ENCODE measurements around the gene VPS35L.

VPS35L gene

DNA sequence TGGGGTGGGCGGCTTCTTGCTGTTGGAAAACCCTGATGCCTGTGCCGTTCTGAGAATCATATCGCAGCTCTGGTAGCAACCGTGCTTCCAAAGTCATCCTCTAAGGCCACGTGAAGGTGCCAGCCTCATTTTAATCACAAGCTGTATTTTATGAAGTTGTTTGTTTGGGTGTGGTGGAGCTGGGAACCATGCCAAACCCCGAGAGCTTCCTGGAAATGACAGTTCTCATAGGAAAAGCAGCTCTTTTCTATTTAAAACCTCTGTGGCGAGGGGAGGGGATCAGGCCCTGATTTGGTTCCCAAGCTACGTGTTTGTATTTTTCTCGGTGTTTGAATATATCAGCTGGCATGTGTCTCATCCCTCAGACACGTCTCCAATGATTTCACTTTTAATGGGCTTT, 140.8 kb downstream of the VPS35L start:
- H3K4me3 ChIP-seq (ENCODE audit: low read depth, low read length), result no peak overlapping the region
- no peak for TF ChIP-seq CTCF (IDR thresholded peaks at IDR 0.05; ENCODE audit: low read depth, low read length)

DNA sequence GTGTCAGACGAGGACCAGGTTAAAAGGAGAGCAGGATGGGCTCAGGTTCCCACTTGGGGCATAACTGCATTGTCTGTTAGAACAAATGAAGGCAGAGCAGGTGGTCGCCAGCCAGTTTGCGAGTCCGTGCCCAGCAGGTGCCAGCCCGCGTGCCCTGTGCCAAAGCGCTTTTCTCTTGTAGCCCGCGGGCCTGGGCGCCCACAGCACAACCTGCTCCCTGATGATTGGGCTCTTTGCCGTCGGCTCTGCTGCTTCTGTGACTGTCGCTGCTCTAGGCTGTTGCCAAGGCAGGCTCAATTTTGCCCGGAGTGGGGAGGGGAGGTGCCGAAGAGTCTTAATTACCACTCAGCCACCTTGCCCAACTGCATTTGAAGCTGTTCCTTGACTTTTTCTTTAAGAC, 141.5 kb downstream of the VPS35L start:
- no peak overlapping the region for H3K4me3 ChIP-seq (ENCODE audit: low read depth, low read length)
- TF ChIP-seq CTCF (IDR thresholded peaks at IDR 0.05; ENCODE audit: low read depth, low read length), result no peak

DNA sequence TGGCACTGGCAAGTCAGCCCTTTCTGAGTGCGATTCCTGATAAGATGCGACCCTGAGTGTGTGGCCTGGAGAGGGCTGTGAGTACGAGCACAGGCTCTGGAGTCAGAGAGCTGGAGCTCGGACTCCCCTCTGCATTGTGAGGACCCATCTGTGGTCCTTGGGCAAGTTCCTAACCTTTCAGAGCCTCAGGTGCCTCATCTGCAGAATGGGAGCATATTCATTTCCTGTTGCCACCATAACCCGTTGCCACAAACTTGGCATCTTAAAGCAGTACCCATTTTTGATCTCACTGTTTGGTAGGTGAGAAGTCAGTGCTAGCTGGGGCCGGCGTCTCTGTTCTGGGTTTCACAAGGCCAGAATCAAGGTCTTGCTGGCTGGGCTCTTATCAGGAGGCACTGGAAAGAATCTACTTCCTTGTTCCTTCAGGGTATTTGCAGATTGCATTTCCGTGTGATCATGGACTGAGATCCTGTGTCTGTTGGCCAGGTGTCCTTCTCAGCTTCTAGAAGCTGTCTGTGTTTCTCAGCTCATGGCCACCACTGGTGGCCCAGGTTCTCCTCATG, 142.3 kb downstream of the VPS35L start:
- no peak overlapping the region for H3K4me3 ChIP-seq (ENCODE audit: low read depth, low read length)
- TF ChIP-seq CTCF (IDR thresholded peaks at IDR 0.05; ENCODE audit: low read depth, low read length), result no peak

GRCh38 chr16:19698480-19699465, 143.3 kb downstream of the VPS35L start:
- no peak overlapping the region for H3K4me3 ChIP-seq (ENCODE audit: low read depth, low read length)
- no peak for TF ChIP-seq CTCF (IDR thresholded peaks at IDR 0.05; ENCODE audit: low read depth, low read length)

- no peak for TF ChIP-seq CTCF (IDR thresholded peaks at IDR 0.05; ENCODE audit: low read depth, low read length)
- no peak overlapping the region for H3K4me3 ChIP-seq (ENCODE audit: low read depth, low read length)
Measured at GRCh38 chr16:19699472-19699871, 144.0 kb downstream of the VPS35L start.

DNA sequence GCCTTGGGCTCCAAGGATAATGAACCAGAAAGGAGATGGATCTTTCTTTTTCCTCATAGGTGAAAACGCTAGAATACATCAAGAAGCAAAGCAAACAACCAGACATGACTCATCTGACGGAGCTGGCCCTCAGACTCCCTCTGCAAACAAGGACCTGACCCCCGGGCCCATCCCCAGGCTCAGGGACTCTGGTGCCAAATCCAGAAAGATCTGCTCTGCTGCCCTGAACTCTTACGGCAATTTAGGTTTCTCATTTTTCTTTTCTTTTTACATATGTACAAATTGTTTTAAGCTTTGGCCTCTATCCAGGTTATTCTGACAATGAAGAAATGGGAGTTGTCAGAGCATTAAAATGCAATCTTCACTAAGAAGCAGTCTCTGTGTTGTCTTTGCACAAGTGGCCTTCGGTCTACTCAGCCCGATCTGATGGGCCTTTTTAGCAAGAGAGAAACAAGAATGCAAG, 144.8 kb downstream of the VPS35L start:
- H3K4me3 ChIP-seq (ENCODE audit: low read depth, low read length), result no peak overlapping the region
- no peak for TF ChIP-seq CTCF (IDR thresholded peaks at IDR 0.05; ENCODE audit: low read depth, low read length)

DNA sequence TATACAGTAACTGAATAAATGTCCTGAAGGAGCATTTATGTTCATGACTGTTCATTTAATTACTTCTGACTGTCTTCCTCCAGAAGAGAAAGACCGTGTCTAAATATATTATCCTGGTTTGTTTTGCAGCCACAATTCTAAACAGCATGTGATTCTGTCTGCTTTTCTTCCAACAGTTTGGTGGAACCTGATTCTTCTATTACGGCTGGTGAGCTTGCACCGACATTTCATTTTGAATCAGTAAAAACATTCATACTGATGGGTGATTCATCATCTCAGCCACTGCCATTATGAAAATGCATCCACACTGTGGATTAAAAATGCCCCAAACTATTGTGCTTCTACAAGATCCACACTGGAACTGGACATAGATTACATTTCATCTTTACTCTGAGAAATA, 145.6 kb downstream of the VPS35L start:
- no peak overlapping the region for H3K4me3 ChIP-seq (ENCODE audit: low read depth, low read length)
- no peak for TF ChIP-seq CTCF (IDR thresholded peaks at IDR 0.05; ENCODE audit: low read depth, low read length)
